ENCODE results near the gene NXPH2.

DNA sequence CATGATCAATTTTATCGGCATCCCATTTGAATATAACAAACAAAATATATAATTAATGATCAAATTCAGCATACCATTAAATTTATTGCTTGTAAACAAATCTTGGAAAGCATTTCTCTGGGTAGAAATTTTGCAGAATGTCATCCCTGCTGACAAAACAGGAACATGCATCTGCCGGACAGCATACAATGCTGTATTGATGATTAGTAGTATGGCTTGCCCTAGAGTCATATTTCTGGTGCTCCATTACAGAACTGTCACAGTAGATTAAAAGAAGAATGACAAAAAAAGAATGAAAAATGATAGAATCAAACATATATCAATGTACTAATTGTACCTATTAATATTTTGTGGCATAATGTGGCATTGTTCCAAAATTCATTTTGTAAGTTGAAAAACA lies 98.0 kb downstream of the NXPH2 start:
- TF ChIP-seq, protein P1, sequence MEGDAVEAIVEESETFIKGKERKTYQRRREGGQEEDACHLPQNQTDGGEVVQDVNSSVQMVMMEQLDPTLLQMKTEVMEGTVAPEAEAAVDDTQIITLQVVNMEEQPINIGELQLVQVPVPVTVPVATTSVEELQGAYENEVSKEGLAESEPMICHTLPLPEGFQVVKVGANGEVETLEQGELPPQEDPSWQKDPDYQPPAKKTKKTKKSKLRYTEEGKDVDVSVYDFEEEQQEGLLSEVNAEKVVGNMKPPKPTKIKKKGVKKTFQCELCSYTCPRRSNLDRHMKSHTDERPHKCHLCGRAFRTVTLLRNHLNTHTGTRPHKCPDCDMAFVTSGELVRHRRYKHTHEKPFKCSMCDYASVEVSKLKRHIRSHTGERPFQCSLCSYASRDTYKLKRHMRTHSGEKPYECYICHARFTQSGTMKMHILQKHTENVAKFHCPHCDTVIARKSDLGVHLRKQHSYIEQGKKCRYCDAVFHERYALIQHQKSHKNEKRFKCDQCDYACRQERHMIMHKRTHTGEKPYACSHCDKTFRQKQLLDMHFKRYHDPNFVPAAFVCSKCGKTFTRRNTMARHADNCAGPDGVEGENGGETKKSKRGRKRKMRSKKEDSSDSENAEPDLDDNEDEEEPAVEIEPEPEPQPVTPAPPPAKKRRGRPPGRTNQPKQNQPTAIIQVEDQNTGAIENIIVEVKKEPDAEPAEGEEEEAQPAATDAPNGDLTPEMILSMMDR (IDR thresholded peaks at IDR 0.05 in 4 of 5, conservative IDR thresholded peaks at IDR 0.05 in 1 of 5): no peak
- TF ChIP-seq POLR2A (IDR thresholded peaks at IDR 0.05): no peak

Data from gastrocnemius medialis (tissue), 4 donors.